GM18505 (cell line): ENCODE measurements around the gene SLC7A10.
"Not testable (repeated sequence)": the region's sequence is repeated elsewhere in the genome, so short reads cannot be mapped to it uniquely, and the experiment has no call there.

Source experiments
- ATAC-seq: cut with Tn5 transposase; IDR thresholded peaks from one replicate; pipeline ENCODE4 v1.9.1; 2021; ENCODE audit not compliant: unreplicated experiment
- POLR2A ChIP-seq: IDR thresholded peaks from 4 replicates; pipeline ENCODE4 v1.6.1; 2011; ENCODE audit warnings: borderline replicate concordance; ENCODE audit not compliant: insufficient read depth, insufficient read length; ENCODE audit errors: extremely low read depth

SLC7A10 gene

GRCh38 chr19:33171222-33171795 lies 54.3 kb downstream of the SLC7A10 start:
- no peak for TF ChIP-seq POLR2A
- ATAC-seq, result no peak

- no peak for ATAC-seq
- TF ChIP-seq POLR2A, result no peak
Observed at GRCh38 chr19:33168528-33168927, 57.1 kb downstream of the SLC7A10 start.

- ATAC-seq, result no peak
- TF ChIP-seq POLR2A, result no peak
Observed at GRCh38 chr19:33167438-33167837, 58.2 kb downstream of the SLC7A10 start.

GRCh38 chr19:33166037-33166436 lies 59.6 kb downstream of the SLC7A10 start:
- ATAC-seq, result not testable (repeated sequence)

GRCh38 chr19:33163481-33163880 lies 62.2 kb downstream of the SLC7A10 start:
- no peak for ATAC-seq
- no peak for TF ChIP-seq POLR2A

- no peak for ATAC-seq
- TF ChIP-seq POLR2A, result no peak
Observed at GRCh38 chr19:33161201-33161600, 64.4 kb downstream of the SLC7A10 start.

GRCh38 chr19:33159893-33160292 lies 65.8 kb downstream of the SLC7A10 start:
- ATAC-seq, result no peak
- TF ChIP-seq POLR2A, result no peak

- TF ChIP-seq POLR2A, result no peak
- ATAC-seq, result no peak
Observed at GRCh38 chr19:33159149-33159548, 66.5 kb downstream of the SLC7A10 start.
